GM12878 (cell line): Measurements from ENCODE around the gene NGRN.

Experiments
- CHD2 ChIP-seq: IDR thresholded peaks from 2 replicates; pipeline ENCODE4 v1.6.1; 2011; ENCODE audit warnings: low read depth, low read length, improper control_type of control experiment, borderline replicate concordance
- HDAC2 ChIP-seq: fragments of 200-600 bp; sonication (generic); IDR thresholded peaks from 2 replicates; pipeline ENCODE4 v1.6.1; 2017
- JUND ChIP-seq: IDR thresholded peaks from 2 replicates; pipeline ENCODE4 v1.6.1; 2012; ENCODE audit warnings: low read depth, mild to moderate bottlenecking, low read length, improper control_type of control experiment, moderate library complexity
- POLR2A ChIP-seq: IDR thresholded peaks from 2 replicates; pipeline ENCODE4 v1.6.1; 2011; ENCODE audit warnings: low read depth, mild to moderate bottlenecking, low read length
- RFX5 ChIP-seq: IDR thresholded peaks from 2 replicates; pipeline ENCODE4 v1.6.1; 2011; ENCODE audit warnings: low read depth, low read length, improper control_type of control experiment
- SMARCA5 ChIP-seq: fragments of 450-650 bp; IDR thresholded peaks from 2 replicates; pipeline ENCODE4 v1.6.1; 2017; ENCODE audit warnings: mild to moderate bottlenecking
- SMC3 ChIP-seq: IDR thresholded peaks from 2 replicates; pipeline ENCODE4 v1.6.1; 2011; ENCODE audit warnings: low read length, improper control_type of control experiment, borderline replicate concordance
- TF ChIP-seq, protein P1 (sequence below), 3 experiments: IDR thresholded peaks in 2 of 3; conservative IDR thresholded peaks in 1 of 3; 2 replicates each; pipeline ENCODE4 v1.5.1; 2011; ENCODE audit warnings: low read depth in 3 of 3, low read length in 3 of 3, mild to moderate bottlenecking in 3 of 3, control low read depth in 2 of 3, moderate library complexity in 2 of 3, inconsistent platforms in 1 of 3, mixed read lengths in 1 of 3; ENCODE audit not compliant: control insufficient read depth in 2 of 3, insufficient read depth in 1 of 3; ENCODE audit errors: extremely low read depth in 1 of 3

DNA sequence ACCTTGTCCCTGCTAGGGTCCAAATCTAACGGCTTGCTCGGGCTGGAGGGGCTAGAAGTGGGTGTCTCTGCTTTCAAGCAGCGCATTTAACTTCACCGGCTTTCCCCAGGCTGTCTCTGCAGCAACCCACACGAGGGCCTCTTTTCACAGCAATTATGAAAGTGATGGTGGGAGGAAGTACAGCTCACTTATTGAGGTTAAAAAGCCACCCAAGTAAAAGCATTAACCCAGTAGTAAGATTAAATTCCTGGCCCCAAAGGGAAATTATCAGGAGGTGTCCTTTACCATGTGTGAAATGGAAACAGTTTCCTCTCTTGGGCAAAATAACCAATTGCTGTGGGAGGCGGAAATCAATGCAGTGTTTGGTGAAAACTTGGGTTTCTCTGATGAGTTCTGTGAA, 41.1 kb downstream of the NGRN start:
- TF ChIP-seq CHD2: no peak
- TF ChIP-seq SMARCA5: no peak
- TF ChIP-seq RFX5: no peak
- 0 out of 2 replicates have a peak, but pooled peaks have one; percentile 28 for TF ChIP-seq POLR2A
- TF ChIP-seq SMC3: 0 out of 2 replicates have a peak, but pooled peaks have one; percentile 3
- TF ChIP-seq JUND: no peak
- TF ChIP-seq, protein P1, sequence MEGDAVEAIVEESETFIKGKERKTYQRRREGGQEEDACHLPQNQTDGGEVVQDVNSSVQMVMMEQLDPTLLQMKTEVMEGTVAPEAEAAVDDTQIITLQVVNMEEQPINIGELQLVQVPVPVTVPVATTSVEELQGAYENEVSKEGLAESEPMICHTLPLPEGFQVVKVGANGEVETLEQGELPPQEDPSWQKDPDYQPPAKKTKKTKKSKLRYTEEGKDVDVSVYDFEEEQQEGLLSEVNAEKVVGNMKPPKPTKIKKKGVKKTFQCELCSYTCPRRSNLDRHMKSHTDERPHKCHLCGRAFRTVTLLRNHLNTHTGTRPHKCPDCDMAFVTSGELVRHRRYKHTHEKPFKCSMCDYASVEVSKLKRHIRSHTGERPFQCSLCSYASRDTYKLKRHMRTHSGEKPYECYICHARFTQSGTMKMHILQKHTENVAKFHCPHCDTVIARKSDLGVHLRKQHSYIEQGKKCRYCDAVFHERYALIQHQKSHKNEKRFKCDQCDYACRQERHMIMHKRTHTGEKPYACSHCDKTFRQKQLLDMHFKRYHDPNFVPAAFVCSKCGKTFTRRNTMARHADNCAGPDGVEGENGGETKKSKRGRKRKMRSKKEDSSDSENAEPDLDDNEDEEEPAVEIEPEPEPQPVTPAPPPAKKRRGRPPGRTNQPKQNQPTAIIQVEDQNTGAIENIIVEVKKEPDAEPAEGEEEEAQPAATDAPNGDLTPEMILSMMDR (IDR thresholded peaks at IDR 0.05 in 2 of 3, conservative IDR thresholded peaks at IDR 0.05 in 1 of 3; ENCODE audit: control insufficient read depth in 2 of 3, extremely low read depth in 1 of 3, insufficient read depth in 1 of 3, low read depth in 3 of 3, low read length in 3 of 3): peak in 1 of 3 experiments; percentile 37; a peak in 2 of 6 replicates
- no peak for TF ChIP-seq HDAC2
